Body of pancreas (tissue), 4 donors: Measurements from ENCODE around the gene KRT72. TPM values are rescaled to one million over a fixed set of nuclear protein-coding genes. Genes with fewer than 3 reads are reported as not detected.

Experiments used
- ATAC-seq: fragments of 150-250 bp; one replicate; pipeline ENCODE4 v1.9.1; 2016
- DNase-seq, 4 donors: peaks; one replicate each; pipeline ENCODE4 v3.0.0-alpha.2; 2019
- H3K27ac ChIP-seq, 4 donors: fragments of 200-600 bp; sonication (generic); 1 replicate in 3 of 4; 2 replicates in 1 of 4; pipeline versions ENCODE4 v1.5.1 to v1.6.1; 2016 to 2019; ENCODE audit warnings: mild to moderate bottlenecking in 1 of 4, mixed read lengths in 1 of 4, moderate library complexity in 1 of 4
- H3K27me3 ChIP-seq, 2 donors: fragments of 200-600 bp; sonication (generic); one replicate each; pipeline ENCODE4 v1.6.0; 2016; ENCODE audit warnings: mild to moderate bottlenecking in 1 of 2
- H3K36me3 ChIP-seq, 2 donors: fragments of 200-600 bp; sonication (generic); replicated peaks in 1 of 2; 2 replicates each; pipeline ENCODE4 v1.5.1; 2016; ENCODE audit warnings: low read depth in 2 of 2; ENCODE audit not compliant: insufficient read depth in 1 of 2
- H3K4me1 ChIP-seq: fragments of 200-600 bp; sonication (generic); one replicate; pipeline ENCODE4 v1.6.0; 2016
- H3K4me3 ChIP-seq, 2 donors: fragments of 200-600 bp; sonication (generic); 1 replicate in 1 of 2; 2 replicates in 1 of 2; pipeline ENCODE4 v1.5.1; 2016 to 2019
- H3K9me3 ChIP-seq, 3 donors: fragments of 200-600 bp; sonication (generic); 1 replicate in 2 of 3; 2 replicates in 1 of 3; pipeline ENCODE4 v1.5.1; 2016
- CTCF ChIP-seq, 7 experiments: fragments of 450-650 bp in 4 of 7; fragments of 200-600 bp in 3 of 7; sonication (generic) in 3 of 7; IDR thresholded peaks; one replicate each; pipeline ENCODE4 v1.5.1; 2016 to 2019; ENCODE audit warnings: antibody characterized with exemption in 7 of 7
- POLR2A ChIP-seq, 3 donors: fragments of 450-650 bp; IDR thresholded peaks; one replicate each; pipeline ENCODE4 v1.6.1; 2016; ENCODE audit warnings: antibody characterized with exemption in 3 of 3, mild to moderate bottlenecking in 2 of 3
- WGBS, 2 donors: methylation state at CpG; one replicate each; pipeline ENCODE4 v1.1.5; 2017; 5-methylcytosine and 5-hydroxymethylcytosine counted together
- intact Hi-C: fragments of 100-400 bp; cut with DNase I; formaldehyde crosslinking; loops from one replicate; pipeline ENCODE4 v1.15.1; 2023
- total RNA-seq, 2 donors: library from RNA; depleted of rRNA; stranded (reverse); fragments of >200 nt; gene quantifications; one replicate each; pipeline ENCODE4 v1.1.0, GENCODE V29; 2016

KRT72 gene
- total RNA-seq, 2 donors from 2014 or later, result not detected

- no peak overlapping the region for H3K4me3 ChIP-seq
- H3K36me3 ChIP-seq, result no peaks in the 10 kb centered on the region
- H3K4me1 ChIP-seq, result no peaks in the 10 kb centered on the region
- TF ChIP-seq POLR2A (IDR thresholded peaks at IDR 0.05) (no peak), CTCF (IDR thresholded peaks at IDR 0.05) (no peak)
- intact Hi-C loops, result no loop called here
- ATAC-seq (no peak), DNase-seq (no peak)
- H3K27ac ChIP-seq, result no peak overlapping the region
- no peaks in the 10 kb centered on the region for H3K9me3 ChIP-seq
- H3K27me3 ChIP-seq, result no peaks in the 10 kb centered on the region
- WGBS, 2 donors, result 82 to 90% methylated on average over 6 of the region's 6 CpGs
These were observed 30.6 kb upstream of the KRT72 start for GRCh38 chr12:52631676-52632459.

GRCh38 chr12:52631264-52631663 lies 30.0 kb upstream of the KRT72 start:
- Histone ChIP-seq H3K36me3 (no peaks in the 10 kb centered on the region), H3K27ac (no peak overlapping the region), H3K4me1 (no peaks in the 10 kb centered on the region), H3K9me3 (no peaks in the 10 kb centered on the region), H3K4me3 (no peak overlapping the region), H3K27me3 (no peaks in the 10 kb centered on the region)
- TF ChIP-seq POLR2A (IDR thresholded peaks at IDR 0.05), result no peak
- TF ChIP-seq CTCF (IDR thresholded peaks at IDR 0.05), result no peak
- WGBS, 2 donors, result 39% methylated on average over 4 of the region's 4 CpGs; no CpG with 5 or more reads in 1 of the 2 donors
- intact Hi-C loops, result no loop called here
- DNase-seq (no peak), ATAC-seq (no peak)

GRCh38 chr12:52630599-52631200 lies 29.4 kb upstream of the KRT72 start:
- ATAC-seq (no peak), DNase-seq (no peak)
- Histone ChIP-seq H3K9me3 (no peaks in the 10 kb centered on the region), H3K36me3 (no peaks in the 10 kb centered on the region), H3K4me3 (no peak overlapping the region), H3K27me3 (no peaks in the 10 kb centered on the region), H3K4me1 (no peaks in the 10 kb centered on the region), H3K27ac (no peak overlapping the region)
- intact Hi-C loops, result no loop called here
- WGBS, 2 donors, result 58 to 61% methylated on average over 4 of the region's 4 CpGs
- TF ChIP-seq CTCF (IDR thresholded peaks at IDR 0.05) (no peak), POLR2A (IDR thresholded peaks at IDR 0.05) (no peak)

- 64 to 67% methylated on average over 7 of the region's 7 CpGs for WGBS, 2 donors
- TF ChIP-seq CTCF (IDR thresholded peaks at IDR 0.05) (no peak), POLR2A (IDR thresholded peaks at IDR 0.05) (no peak)
- Histone ChIP-seq H3K4me3 (no peak overlapping the region), H3K27me3 (no peaks in the 10 kb centered on the region), H3K4me1 (no peaks in the 10 kb centered on the region), H3K27ac (no peak overlapping the region), H3K9me3 (no peaks in the 10 kb centered on the region), H3K36me3 (no peaks in the 10 kb centered on the region)
- ATAC-seq, result no peak
- DNase-seq, result no peak
- intact Hi-C loops, result no loop called here
These were observed 28.8 kb upstream of the KRT72 start for GRCh38 chr12:52630008-52630500.
